NCI-H2081 treated with DMSO at 0.1 percent for 48 hours (cell line): ENCODE measurements around the gene RAG2.

ENCODE experiments used
- DNase-seq: peaks from one replicate; lab custom pipeline; 2025; lab: John Stamatoyannopoulos, UW

RAG2 gene

GRCh38 chr11:36598051-36598450, at the start of gene RAG2:
Gene RAG2 (minus strand): TSS chr11:36598236. CDS start chr11:36594168, 4,068 bp downstream.
- DNase-seq: no peak

- no peak for DNase-seq
These were observed 40.5 kb upstream of the RAG2 start for GRCh38 chr11:36638556-36638955.

GRCh38 chr11:36635066-36635862, 37.2 kb upstream of the RAG2 start:
- DNase-seq: no peak

GRCh38 chr11:36631774-36632173, 33.7 kb upstream of the RAG2 start:
- DNase-seq: no peak

GRCh38 chr11:36628765-36629244, 30.8 kb upstream of the RAG2 start:
- DNase-seq: no peak

GRCh38 chr11:36628141-36628540, 30.1 kb upstream of the RAG2 start:
- DNase-seq: no peak

- DNase-seq: no peak
These were observed 29.4 kb upstream of the RAG2 start for GRCh38 chr11:36627471-36627870.

GRCh38 chr11:36627006-36627405, 29.0 kb upstream of the RAG2 start:
- DNase-seq: no peak

- no peak for DNase-seq
These were observed 25.5 kb upstream of the RAG2 start for GRCh38 chr11:36623494-36623893.

GRCh38 chr11:36622431-36623136, 24.5 kb upstream of the RAG2 start:
- DNase-seq: no peak

- DNase-seq: no peak
These were observed 22.2 kb upstream of the RAG2 start for GRCh38 chr11:36620246-36620645.

GRCh38 chr11:36619502-36619901, 21.5 kb upstream of the RAG2 start:
- DNase-seq: no peak

- no peak for DNase-seq
These were observed 20.5 kb upstream of the RAG2 start for GRCh38 chr11:36618363-36619047.

GRCh38 chr11:36617543-36618362, 19.7 kb upstream of the RAG2 start:
- no peak for DNase-seq

- no peak for DNase-seq
These were observed 17.8 kb upstream of the RAG2 start for GRCh38 chr11:36615826-36616225.

- no peak for DNase-seq
These were observed 11.3 kb upstream of the RAG2 start for GRCh38 chr11:36609383-36609782.

- DNase-seq: no peak
These were observed 10.6 kb upstream of the RAG2 start for GRCh38 chr11:36608491-36609199.

- DNase-seq: no peak
These were observed 7.5 kb upstream of the RAG2 start for GRCh38 chr11:36605221-36606216.

- no peak for DNase-seq
These were observed 4.1 kb upstream of the RAG2 start for GRCh38 chr11:36602135-36602534.

GRCh38 chr11:36601155-36601554, 3.1 kb upstream of the RAG2 start:
- no peak for DNase-seq
